IMR-90 (cell line): ENCODE data around the gene CYSRT1. TPM values are rescaled to one million over a fixed set of nuclear protein-coding genes. Genes with fewer than 3 reads are reported as not detected.

Source experiments
- ATAC-seq: fragments of 200-7000 bp; cut with Tn5 transposase; 2 replicates; pipeline ENCODE4 v1.9.1; 2020; ENCODE audit warnings: low read depth, mild to moderate bottlenecking, moderate library complexity
- BruUV-seq: library from RNA; stranded (reverse); fragments of 400-500 nt; replicated peaks from 2 replicates; lab custom pipeline; 2021; lab: Mats Ljungman, UMichigan
- CTCF ChIA-PET: fragments of 300-600 bp; formaldehyde crosslinking; extraction: SDS; loops from one replicate; lab custom pipeline; 2021; ENCODE audit warnings: antibody characterized with exemption; lab: Yijun Ruan, JAX
- POLR2A ChIA-PET: fragments of 300-600 bp; sonication (Branson Sonifier 250); formaldehyde crosslinking; loops from one replicate; lab custom pipeline; 2022; ENCODE audit warnings: antibody characterized with exemption; ENCODE audit not compliant: unreplicated experiment; lab: Charles Lee
- DNase-seq: peaks from one replicate; pipeline ENCODE4 v3.0.0; 2013
- H2AFZ ChIP-seq: replicated peaks from 2 replicates; pipeline ENCODE3; 2013; ENCODE audit warnings: low read length, mild to moderate bottlenecking; ENCODE audit not compliant: poor library complexity
- H2AK5ac ChIP-seq: 2 replicates; pipeline ENCODE4 v1.6.1; 2013; ENCODE audit warnings: low read depth, low read length, inconsistent platforms
- H2AK9ac ChIP-seq: replicated peaks from 2 replicates; pipeline ENCODE3; 2013; ENCODE audit warnings: mild to moderate bottlenecking, low read depth, low read length, moderate library complexity; ENCODE audit not compliant: poor library complexity
- H2BK120ac ChIP-seq: 2 replicates; pipeline ENCODE4 v1.6.1; 2013; ENCODE audit warnings: low read depth, low read length, inconsistent platforms
- H2BK15ac ChIP-seq: 3 replicates; pipeline ENCODE4 v1.6.1; 2013; ENCODE audit warnings: low read depth, low read length, inconsistent platforms
- H2BK20ac ChIP-seq: 2 replicates; pipeline ENCODE4 v1.6.1; 2013; ENCODE audit warnings: low read depth, mild to moderate bottlenecking, inconsistent platforms, low read length, moderate library complexity
- H2BK5ac ChIP-seq: 2 replicates; pipeline ENCODE4 v1.6.1; 2013; ENCODE audit warnings: mild to moderate bottlenecking, low read depth, low read length, inconsistent platforms; ENCODE audit not compliant: poor library complexity, severe bottlenecking
- H3K14ac ChIP-seq: replicated peaks from 2 replicates; pipeline ENCODE4 v1.6.1; 2013; ENCODE audit warnings: low read depth, low read length, inconsistent platforms
- H3K18ac ChIP-seq: 2 replicates; pipeline ENCODE4 v1.6.1; 2013; ENCODE audit warnings: low read depth, low read length, control low read depth
- H3K23ac ChIP-seq: 2 replicates; pipeline ENCODE4 v1.6.1; 2013; ENCODE audit warnings: low read depth, low read length, inconsistent platforms
- H3K27ac ChIP-seq: 2 replicates; pipeline ENCODE4 v1.5.1; 2013; ENCODE audit warnings: mild to moderate bottlenecking, control low read depth, low read length; ENCODE audit not compliant: insufficient read depth
- H3K27me3 ChIP-seq: 2 replicates; pipeline ENCODE4 v1.6.1; 2013; ENCODE audit warnings: low read length; ENCODE audit not compliant: control insufficient read depth, insufficient read depth
- H3K36me3 ChIP-seq: 2 replicates; pipeline ENCODE4 v1.6.1; 2013; ENCODE audit warnings: low read length, mixed read lengths; ENCODE audit not compliant: control insufficient read depth, insufficient read depth
- H3K4ac ChIP-seq: 2 replicates; pipeline ENCODE4 v1.6.1; 2013; ENCODE audit warnings: low read depth, low read length, inconsistent platforms
- H3K4me1 ChIP-seq: 2 replicates; pipeline ENCODE4 v1.6.1; 2013; ENCODE audit warnings: low read length, mixed read lengths; ENCODE audit not compliant: control insufficient read depth, insufficient read depth
- H3K4me2 ChIP-seq: 2 replicates; pipeline ENCODE4 v1.6.1; 2013; ENCODE audit warnings: low read depth, mild to moderate bottlenecking, control low read depth, low read length, moderate library complexity
- H3K4me3 ChIP-seq: 2 replicates; pipeline ENCODE4 v1.5.1; 2013; ENCODE audit warnings: low read depth, mild to moderate bottlenecking, control low read depth, low read length, moderate library complexity; ENCODE audit not compliant: insufficient read depth
- H3K56ac ChIP-seq: 2 replicates; pipeline ENCODE4 v1.6.1; 2013; ENCODE audit warnings: low read length, inconsistent platforms; ENCODE audit not compliant: insufficient read depth; ENCODE audit errors: extremely low read depth
- H3K79me1 ChIP-seq, 2 experiments: 2 replicates each; pipeline ENCODE4 v1.6.1; 2013; ENCODE audit warnings: low read length in 2 of 2, inconsistent platforms in 1 of 2, low read depth in 1 of 2
- H3K9ac ChIP-seq: 2 replicates; pipeline ENCODE4 v1.6.1; 2013; ENCODE audit warnings: low read depth, low read length, control low read depth
- H3K9me1 ChIP-seq: 2 replicates; pipeline ENCODE4 v1.6.1; 2013; ENCODE audit warnings: low read length, inconsistent platforms; ENCODE audit not compliant: insufficient read depth
- H3K9me3 ChIP-seq: 2 replicates; pipeline ENCODE4 v1.6.1; 2013; ENCODE audit warnings: low read length; ENCODE audit not compliant: control insufficient read depth, insufficient read depth
- H4K20me1 ChIP-seq: 2 replicates; pipeline ENCODE4 v1.6.1; 2013; ENCODE audit warnings: low read length, inconsistent platforms; ENCODE audit not compliant: insufficient read depth
- H4K5ac ChIP-seq: 2 replicates; pipeline ENCODE4 v1.6.1; 2013; ENCODE audit warnings: mild to moderate bottlenecking, low read depth, low read length, control low read depth
- H4K8ac ChIP-seq, 2 experiments: 2 replicates each; pipeline ENCODE4 v1.6.1; 2013; ENCODE audit warnings: low read depth in 2 of 2, low read length in 2 of 2, control low read depth in 1 of 2, inconsistent platforms in 1 of 2
- H4K91ac ChIP-seq: 2 replicates; pipeline ENCODE4 v1.6.1; 2013; ENCODE audit warnings: low read depth, low read length, inconsistent platforms; ENCODE audit not compliant: insufficient read depth
- NFE2L2 ChIP-seq: fragments of 150-350 bp; IDR thresholded peaks from 2 replicates; pipeline ENCODE4 v1.6.1; 2016; ENCODE audit warnings: low read depth, mild to moderate bottlenecking, low read length
- RAD21 ChIP-seq: IDR thresholded peaks from 2 replicates; pipeline ENCODE4 v1.6.1; 2012; ENCODE audit warnings: low read length, improper control_type of control experiment
- WGBS, 2 experiments: methylation state at CpG; one replicate each; pipeline versions ENCODE4 v1.1.5 to v1.1.7; 2013; ENCODE audit warnings: missing lambda C conversion rate in 2 of 2; ENCODE audit not compliant: insufficient read length in 1 of 2; ENCODE audit errors: extremely low coverage in 2 of 2; 5-methylcytosine and 5-hydroxymethylcytosine counted together
- dilution Hi-C: fragments of 300-500 bp; cut with HindIII; formaldehyde crosslinking; loops from one replicate; pipeline ENCODE4 v1.14.3; 2018; ENCODE audit warnings: low sequenced_read_pairs; ENCODE audit not compliant: unreplicated experiment
- in situ Hi-C: fragments of 300-500 bp; cut with MboI; formaldehyde crosslinking; loops from 3 replicates; pipeline ENCODE4 v1.14.3; 2019; ENCODE audit warnings: low sequenced_read_pairs, inconsistent platforms, mixed read lengths
- intact Hi-C: fragments of 100-400 bp; cut with micrococcal nuclease; formaldehyde crosslinking; loops from 2 replicates; pipeline ENCODE4 v1.10.0; 2022
- polyA plus RNA-seq, 3 experiments: library from polyadenylated mRNA; depleted of rRNA; stranded (reverse); fragments of >200 nt; gene quantifications; 2 replicates each; pipeline ENCODE4 v1.2.3, GENCODE V29; 2012; ENCODE audit warnings: low replicate concordance in 1 of 3
- total RNA-seq: library from RNA; depleted of rRNA; stranded (reverse); fragments of >200 nt; gene quantifications from 2 replicates; pipeline ENCODE4 v1.2.3, GENCODE V29; 2012
- TF ChIP-seq, protein P1 (sequence below): conservative IDR thresholded peaks from 2 replicates; pipeline ENCODE4 v1.5.1; 2012; ENCODE audit warnings: mild to moderate bottlenecking, low read depth, low read length, improper control_type of control experiment

Gene CYSRT1
- total and polyA plus RNA-seq, 2 of the 4 experiments (the other 2 are of a cell fraction), result 0.18 to 0.84 TPM

DNA sequence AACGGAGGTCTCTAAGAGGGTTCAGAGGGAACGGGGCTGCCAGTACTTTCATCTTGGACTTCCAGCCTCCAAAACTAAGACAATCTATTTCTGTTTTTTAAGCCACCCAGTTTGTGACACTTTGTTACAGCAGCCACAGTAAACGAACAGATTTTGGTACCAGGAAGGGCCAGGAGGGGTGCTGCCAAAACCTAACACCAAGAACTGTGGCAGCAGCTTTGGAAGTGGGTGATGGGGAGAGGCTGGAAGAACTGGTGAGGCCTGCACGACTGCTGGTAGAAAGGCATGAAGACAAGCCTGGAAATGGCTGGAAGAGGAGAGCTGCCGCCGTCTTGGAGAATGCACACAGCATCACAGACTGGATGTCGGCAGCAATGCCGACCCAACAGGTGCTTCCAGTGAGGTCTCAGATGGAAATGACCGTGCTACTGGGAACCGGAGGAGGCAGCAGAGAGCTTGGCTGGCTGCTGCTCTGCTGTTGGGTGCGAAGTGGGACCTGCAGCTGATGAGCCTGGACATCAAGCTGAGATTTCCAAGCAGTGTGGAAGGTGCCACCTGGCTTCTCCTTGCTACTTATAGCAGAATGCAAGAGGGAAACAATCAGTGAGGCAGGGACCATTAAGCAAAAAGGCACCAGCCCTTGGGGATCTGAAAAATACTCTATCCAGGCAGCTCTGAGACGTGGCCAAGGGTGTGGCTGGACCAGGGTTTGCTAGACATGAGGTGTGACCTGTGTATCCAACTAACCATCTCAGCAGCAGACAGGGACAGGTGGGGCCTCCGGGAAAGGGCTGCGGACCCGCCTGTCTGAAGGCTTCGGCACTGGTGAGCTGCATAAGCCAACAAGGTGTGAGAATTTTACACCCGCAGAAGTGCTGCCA is 48.4 kb upstream of the CYSRT1 start:
- H3K9me1 ChIP-seq, result 0 out of 2 replicates have a peak, but pooled peaks cover 2% of the 10 kb centered on the region
- POLR2A ChIA-PET, result no interaction called here
- H2BK15ac ChIP-seq, result no peak overlapping the region
- in situ Hi-C loops, result no loop called here
- CTCF ChIA-PET, result no interaction called here
- no peak overlapping the region for H2AFZ ChIP-seq
- peak; percentile 35; the same call in 1 of the 2 replicates for TF ChIP-seq RAD21
- TF ChIP-seq, protein P1, sequence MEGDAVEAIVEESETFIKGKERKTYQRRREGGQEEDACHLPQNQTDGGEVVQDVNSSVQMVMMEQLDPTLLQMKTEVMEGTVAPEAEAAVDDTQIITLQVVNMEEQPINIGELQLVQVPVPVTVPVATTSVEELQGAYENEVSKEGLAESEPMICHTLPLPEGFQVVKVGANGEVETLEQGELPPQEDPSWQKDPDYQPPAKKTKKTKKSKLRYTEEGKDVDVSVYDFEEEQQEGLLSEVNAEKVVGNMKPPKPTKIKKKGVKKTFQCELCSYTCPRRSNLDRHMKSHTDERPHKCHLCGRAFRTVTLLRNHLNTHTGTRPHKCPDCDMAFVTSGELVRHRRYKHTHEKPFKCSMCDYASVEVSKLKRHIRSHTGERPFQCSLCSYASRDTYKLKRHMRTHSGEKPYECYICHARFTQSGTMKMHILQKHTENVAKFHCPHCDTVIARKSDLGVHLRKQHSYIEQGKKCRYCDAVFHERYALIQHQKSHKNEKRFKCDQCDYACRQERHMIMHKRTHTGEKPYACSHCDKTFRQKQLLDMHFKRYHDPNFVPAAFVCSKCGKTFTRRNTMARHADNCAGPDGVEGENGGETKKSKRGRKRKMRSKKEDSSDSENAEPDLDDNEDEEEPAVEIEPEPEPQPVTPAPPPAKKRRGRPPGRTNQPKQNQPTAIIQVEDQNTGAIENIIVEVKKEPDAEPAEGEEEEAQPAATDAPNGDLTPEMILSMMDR, result peak; percentile 47
- no peak for TF ChIP-seq NFE2L2
- no peak overlapping the region for H2BK20ac ChIP-seq
- H3K27me3 ChIP-seq, result peaks cover 8% of the 10 kb centered on the region; the same call in 1 of the 2 replicates
- H4K8ac ChIP-seq, result no peak overlapping the region
- H3K4me3 ChIP-seq, result no peak overlapping the region
- no peaks in the 10 kb centered on the region; the same call in 1 of the 2 replicates for H3K4me1 ChIP-seq
- no peak overlapping the region for H3K4ac ChIP-seq
- no peak overlapping the region for H2AK5ac ChIP-seq
- whole genome bisulfite sequencing, 2 experiments, result 64% methylated on average over 11 of the region's 17 CpGs; no CpG with 5 or more reads in 1 of the 2 experiments
- H3K56ac ChIP-seq, result no peak overlapping the region
- dilution Hi-C loops, result no loop called here
- DNase-seq (peak; percentile 17), ATAC-seq (peak; percentile 76)
- peaks cover 37% of the 10 kb centered on the region for H3K36me3 ChIP-seq
- H3K14ac ChIP-seq, result no peak overlapping the region
- BruUV-seq, result no TSS peak
- no peak overlapping the region for H4K5ac ChIP-seq
- H2BK5ac ChIP-seq, result no peak overlapping the region
- no peak overlapping the region for H3K27ac ChIP-seq
- no peak overlapping the region for H3K23ac ChIP-seq
- no peaks in the 10 kb centered on the region for H3K79me1 ChIP-seq
- intact Hi-C loops, result no loop called here
- H3K4me2 ChIP-seq, result no peak overlapping the region
- H4K91ac ChIP-seq, result no peak overlapping the region
- H2AK9ac ChIP-seq, result no peak overlapping the region
- no peak overlapping the region for H2BK120ac ChIP-seq
- H3K9me3 ChIP-seq, result no peaks in the 10 kb centered on the region
- no peak overlapping the region for H3K18ac ChIP-seq
- H4K20me1 ChIP-seq, result no peaks in the 10 kb centered on the region; the same call in 1 of the 2 replicates
- H3K9ac ChIP-seq, result no peak overlapping the region
